Measurements from ENCODE around the gene IYD.

The IYD gene

GRCh38 chr6:150413781-150414281 lies 45.0 kb downstream of the IYD start:
- TF ChIP-seq, protein P1, sequence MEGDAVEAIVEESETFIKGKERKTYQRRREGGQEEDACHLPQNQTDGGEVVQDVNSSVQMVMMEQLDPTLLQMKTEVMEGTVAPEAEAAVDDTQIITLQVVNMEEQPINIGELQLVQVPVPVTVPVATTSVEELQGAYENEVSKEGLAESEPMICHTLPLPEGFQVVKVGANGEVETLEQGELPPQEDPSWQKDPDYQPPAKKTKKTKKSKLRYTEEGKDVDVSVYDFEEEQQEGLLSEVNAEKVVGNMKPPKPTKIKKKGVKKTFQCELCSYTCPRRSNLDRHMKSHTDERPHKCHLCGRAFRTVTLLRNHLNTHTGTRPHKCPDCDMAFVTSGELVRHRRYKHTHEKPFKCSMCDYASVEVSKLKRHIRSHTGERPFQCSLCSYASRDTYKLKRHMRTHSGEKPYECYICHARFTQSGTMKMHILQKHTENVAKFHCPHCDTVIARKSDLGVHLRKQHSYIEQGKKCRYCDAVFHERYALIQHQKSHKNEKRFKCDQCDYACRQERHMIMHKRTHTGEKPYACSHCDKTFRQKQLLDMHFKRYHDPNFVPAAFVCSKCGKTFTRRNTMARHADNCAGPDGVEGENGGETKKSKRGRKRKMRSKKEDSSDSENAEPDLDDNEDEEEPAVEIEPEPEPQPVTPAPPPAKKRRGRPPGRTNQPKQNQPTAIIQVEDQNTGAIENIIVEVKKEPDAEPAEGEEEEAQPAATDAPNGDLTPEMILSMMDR (conservative IDR thresholded peaks at IDR 0.05; ENCODE audit: control insufficient read depth, insufficient read depth, low read depth, low read length): no peak

GRCh38 chr6:150416128-150416527 lies 47.3 kb downstream of the IYD start:
- TF ChIP-seq, protein P1 (conservative IDR thresholded peaks at IDR 0.05; ENCODE audit: control insufficient read depth, insufficient read depth, low read depth, low read length): no peak
- no peak overlapping the region for H3K4me3 ChIP-seq (ENCODE audit: control insufficient read depth, low read depth, low read length)
- no peak for DNase-seq (ENCODE audit: low read depth)

More at GRCh38 chr6:150413781-150414281, 45.0 kb downstream of the IYD start:
- H3K4me3 ChIP-seq (ENCODE audit: control insufficient read depth, low read depth, low read length): no peak overlapping the region
- DNase-seq (ENCODE audit: low read depth): no peak

DNA sequence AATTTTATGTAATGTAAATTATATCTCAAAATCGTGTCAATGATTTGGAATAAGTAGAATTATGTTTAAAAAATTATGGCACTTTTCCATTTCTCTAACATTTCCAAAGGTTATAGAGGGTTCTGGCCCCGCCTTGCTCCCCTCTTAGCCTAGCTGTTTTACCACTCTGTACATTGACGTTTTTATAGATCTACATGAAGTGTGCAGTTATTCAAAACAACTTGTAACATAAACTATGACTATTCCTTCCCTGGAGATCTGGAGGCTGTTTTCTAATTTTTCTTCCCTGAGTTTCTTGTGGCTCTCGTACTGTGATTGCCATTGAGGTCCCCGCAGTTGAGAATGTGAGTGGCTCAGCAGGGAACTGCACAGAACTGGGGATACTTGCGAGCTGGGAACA lies 48.4 kb downstream of the IYD start:
- TF ChIP-seq, protein P1 (conservative IDR thresholded peaks at IDR 0.05; ENCODE audit: control insufficient read depth, insufficient read depth, low read depth, low read length): no peak
- no peak overlapping the region for H3K4me3 ChIP-seq (ENCODE audit: control insufficient read depth, low read depth, low read length)
- DNase-seq (ENCODE audit: low read depth): no peak

- DNase-seq (ENCODE audit: low read depth): peak; percentile 82
- peak overlapping the region; percentile 16 for H3K4me3 ChIP-seq (ENCODE audit: control insufficient read depth, low read depth, low read length)
Observed at GRCh38 chr6:150417899-150418826, 49.4 kb downstream of the IYD start.

GRCh38 chr6:150418827-150419594 lies 50.2 kb downstream of the IYD start:
- TF ChIP-seq, protein P1 (conservative IDR thresholded peaks at IDR 0.05; ENCODE audit: control insufficient read depth, insufficient read depth, low read depth, low read length): peak; percentile 76
- DNase-seq (ENCODE audit: low read depth): peak; percentile 53
- peak overlapping the region; percentile 16 for H3K4me3 ChIP-seq (ENCODE audit: control insufficient read depth, low read depth, low read length)

More at GRCh38 chr6:150417899-150418826, 49.4 kb downstream of the IYD start:
- TF ChIP-seq, protein P1 (conservative IDR thresholded peaks at IDR 0.05; ENCODE audit: control insufficient read depth, insufficient read depth, low read depth, low read length): peak; percentile 89

GRCh38 chr6:150420428-150420827 lies 51.6 kb downstream of the IYD start:
- DNase-seq (ENCODE audit: low read depth): no peak
- no peak overlapping the region for H3K4me3 ChIP-seq (ENCODE audit: control insufficient read depth, low read depth, low read length)
- TF ChIP-seq, protein P1 (conservative IDR thresholded peaks at IDR 0.05; ENCODE audit: control insufficient read depth, insufficient read depth, low read depth, low read length): no peak

All from fibroblast of mammary gland (primary cell).